ENCODE results near the gene FOS. TPM values are rescaled to one million over a fixed set of nuclear protein-coding genes. Genes with fewer than 3 reads are reported as not detected.
A peak's percentile ranks its signal among the peaks of the same experiment; 100 is the strongest.

FOS gene
- polyA plus RNA-seq, 1 donor from 2014 or later = 296 TPM

- H3K9me3 ChIP-seq (ENCODE audit: low read length) = no peaks in the 10 kb centered on the region
- no peaks in the 10 kb centered on the region for H3K9me2 ChIP-seq (ENCODE audit: insufficient read depth, low read length)
- no peaks in the 10 kb centered on the region for H3K79me2 ChIP-seq (replicated peaks; ENCODE audit: insufficient read depth, low read length)
- TF ChIP-seq SMC3 (conservative IDR thresholded peaks at IDR 0.05; ENCODE audit: poor library complexity) = no peak
- TF ChIP-seq TAF1 (IDR thresholded peaks at IDR 0.05; ENCODE audit: low read depth) = no peak
- no peak for TF ChIP-seq REST (IDR thresholded peaks at IDR 0.05; ENCODE audit: borderline replicate concordance)
- TF ChIP-seq MXI1 (conservative IDR thresholded peaks at IDR 0.05; ENCODE audit: poor library complexity, severe bottlenecking) = no peak
- TF ChIP-seq RAD21 (conservative IDR thresholded peaks at IDR 0.05) = no peak
- TF ChIP-seq CTCF (IDR thresholded peaks at IDR 0.05; ENCODE audit: poor library complexity, severe bottlenecking) = no peak
- no peak for TF ChIP-seq EZH2 (IDR thresholded peaks at IDR 0.05; ENCODE audit: borderline replicate concordance, insufficient read depth, low read length, poor library complexity, severe bottlenecking)
- TF ChIP-seq EP300 (conservative IDR thresholded peaks at IDR 0.05; ENCODE audit: poor library complexity, severe bottlenecking) = no peak
- no peak for TF ChIP-seq POLR2AphosphoS5 (IDR thresholded peaks at IDR 0.05)
- H4K20me1 ChIP-seq (ENCODE audit: insufficient read depth) = no peaks in the 10 kb centered on the region
- no peak overlapping the region for H2AFZ ChIP-seq (ENCODE audit: low read depth, low read length)
- H3K4me2 ChIP-seq (ENCODE audit: low read length) = no peak overlapping the region
- H3K9ac ChIP-seq (ENCODE audit: low read length) = peak overlapping the region; percentile 75
- no peaks in the 10 kb centered on the region for H3K36me3 ChIP-seq (ENCODE audit: insufficient read depth, low read length)
- H3K4me3 ChIP-seq (ENCODE audit: low read length) = no peak overlapping the region
- H3K27me3 ChIP-seq (ENCODE audit: insufficient read depth, low read depth, low read length) = no peaks in the 10 kb centered on the region
- peak overlapping the region; percentile 94 for H3K27ac ChIP-seq (ENCODE audit: low read length)
- peaks cover 3% of the 10 kb centered on the region for H3F3A ChIP-seq (ENCODE audit: insufficient read depth, low read length, poor library complexity, severe bottlenecking)
Measured at GRCh38 chr14:75260025-75260763, 18.4 kb upstream of the FOS start.

- no peaks in the 10 kb centered on the region for H3K79me2 ChIP-seq (replicated peaks; ENCODE audit: insufficient read depth, low read length)
- H3K27me3 ChIP-seq (ENCODE audit: insufficient read depth, low read depth, low read length) = no peaks in the 10 kb centered on the region
- no peak overlapping the region for H3K9ac ChIP-seq (ENCODE audit: low read length)
- TF ChIP-seq MXI1 (conservative IDR thresholded peaks at IDR 0.05; ENCODE audit: poor library complexity, severe bottlenecking) (no peak), SMC3 (conservative IDR thresholded peaks at IDR 0.05; ENCODE audit: poor library complexity) (no peak), CTCF (IDR thresholded peaks at IDR 0.05; ENCODE audit: poor library complexity, severe bottlenecking) (no peak), REST (IDR thresholded peaks at IDR 0.05; ENCODE audit: borderline replicate concordance) (no peak), POLR2AphosphoS5 (IDR thresholded peaks at IDR 0.05) (no peak), TAF1 (IDR thresholded peaks at IDR 0.05; ENCODE audit: low read depth) (no peak), RAD21 (conservative IDR thresholded peaks at IDR 0.05) (no peak), EZH2 (IDR thresholded peaks at IDR 0.05; ENCODE audit: borderline replicate concordance, insufficient read depth, low read length, poor library complexity, severe bottlenecking) (no peak), EP300 (conservative IDR thresholded peaks at IDR 0.05; ENCODE audit: poor library complexity, severe bottlenecking) (no peak)
- H3K4me2 ChIP-seq (ENCODE audit: low read length) = no peak overlapping the region
- no peaks in the 10 kb centered on the region for H3K36me3 ChIP-seq (ENCODE audit: insufficient read depth, low read length)
- H4K20me1 ChIP-seq (ENCODE audit: insufficient read depth) = no peaks in the 10 kb centered on the region
- peaks cover 3% of the 10 kb centered on the region for H3F3A ChIP-seq (ENCODE audit: insufficient read depth, low read length, poor library complexity, severe bottlenecking)
- no peaks in the 10 kb centered on the region for H3K9me3 ChIP-seq (ENCODE audit: low read length)
- no peak overlapping the region for H3K27ac ChIP-seq (ENCODE audit: low read length)
- no peaks in the 10 kb centered on the region for H3K9me2 ChIP-seq (ENCODE audit: insufficient read depth, low read length)
- no peak overlapping the region for H2AFZ ChIP-seq (ENCODE audit: low read depth, low read length)
- no peak overlapping the region for H3K4me3 ChIP-seq (ENCODE audit: low read length)
Measured at GRCh38 chr14:75261820-75262219, 16.8 kb upstream of the FOS start.
